ENCODE data around the gene RNF13.

Gene RNF13

GRCh38 chr3:149895769-149896168 is 82.8 kb downstream of the RNF13 start:
- no peak for DNase-seq (ENCODE audit: extremely low read depth, low read depth)

DNA sequence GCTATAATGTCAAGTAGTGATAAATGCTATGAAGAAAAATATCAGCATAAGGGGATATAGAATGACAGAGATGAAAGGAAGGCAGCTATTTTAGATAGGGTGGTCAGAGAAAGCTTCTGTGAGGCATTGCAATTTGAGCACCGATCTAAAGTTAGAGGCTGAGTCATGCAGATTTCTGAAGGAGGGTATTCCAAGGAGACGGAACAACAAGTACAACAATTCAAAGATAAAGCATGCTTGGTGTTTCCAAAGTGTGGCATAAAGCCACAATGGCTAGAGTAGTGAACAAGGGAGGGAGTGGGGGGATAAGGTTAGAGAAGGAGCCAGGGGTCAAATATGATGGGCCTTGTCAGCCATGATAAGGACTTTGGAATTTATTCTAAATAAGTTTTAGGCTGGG is 85.8 kb downstream of the RNF13 start:
- DNase-seq (ENCODE audit: extremely low read depth, low read depth) = no peak
- no peak for TF ChIP-seq CTCF (IDR thresholded peaks at IDR 0.05; ENCODE audit: low read depth, low read length)

More at GRCh38 chr3:149895769-149896168, 82.8 kb downstream of the RNF13 start:
- TF ChIP-seq CTCF (IDR thresholded peaks at IDR 0.05; ENCODE audit: low read depth, low read length) = no peak

DNA sequence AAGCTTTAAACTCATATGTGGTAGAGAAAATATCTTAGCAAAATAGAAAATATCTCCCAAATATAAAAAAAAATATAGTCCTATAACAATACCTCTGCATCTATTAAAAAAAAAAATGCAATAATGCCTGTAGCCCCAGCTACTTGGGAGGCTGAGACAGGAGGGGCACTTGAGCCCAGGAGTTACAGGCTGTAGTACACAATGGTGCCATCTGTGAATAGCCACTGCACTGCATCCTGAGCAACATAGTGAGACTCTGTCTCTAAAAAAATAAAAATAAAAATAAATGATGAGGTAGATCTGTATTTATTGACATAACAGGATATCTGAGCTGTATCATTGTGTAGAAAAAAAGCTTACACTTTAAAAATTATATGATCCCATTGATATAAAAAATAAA is 87.3 kb downstream of the RNF13 start:
- DNase-seq (ENCODE audit: extremely low read depth, low read depth) = no peak
- TF ChIP-seq CTCF (IDR thresholded peaks at IDR 0.05; ENCODE audit: low read depth, low read length) = no peak

DNA sequence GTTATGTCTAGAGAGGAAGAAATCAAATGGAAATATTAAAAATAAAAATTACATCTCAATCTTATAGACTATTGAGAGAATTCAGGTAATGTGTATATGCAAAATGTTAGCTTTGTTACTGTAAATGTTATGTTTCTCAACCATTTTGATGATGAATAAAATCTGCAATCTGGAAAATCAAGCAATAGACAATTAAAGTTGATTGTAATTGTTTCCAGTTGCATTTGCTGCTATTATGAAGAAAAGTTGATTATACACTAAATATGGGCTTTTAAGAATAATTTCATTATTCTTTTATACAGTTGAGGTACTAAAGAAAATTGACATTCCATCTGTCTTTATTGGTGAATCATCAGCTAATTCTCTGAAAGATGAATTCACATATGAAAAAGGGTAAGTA is 88.8 kb downstream of the RNF13 start:
- DNase-seq (ENCODE audit: extremely low read depth, low read depth) = no peak
- no peak for TF ChIP-seq CTCF (IDR thresholded peaks at IDR 0.05; ENCODE audit: low read depth, low read length)

GRCh38 chr3:149902498-149903139 is 89.6 kb downstream of the RNF13 start:
- peak; percentile 8 for TF ChIP-seq CTCF (IDR thresholded peaks at IDR 0.05; ENCODE audit: low read depth, low read length)
- DNase-seq (ENCODE audit: extremely low read depth, low read depth) = no peak

DNA sequence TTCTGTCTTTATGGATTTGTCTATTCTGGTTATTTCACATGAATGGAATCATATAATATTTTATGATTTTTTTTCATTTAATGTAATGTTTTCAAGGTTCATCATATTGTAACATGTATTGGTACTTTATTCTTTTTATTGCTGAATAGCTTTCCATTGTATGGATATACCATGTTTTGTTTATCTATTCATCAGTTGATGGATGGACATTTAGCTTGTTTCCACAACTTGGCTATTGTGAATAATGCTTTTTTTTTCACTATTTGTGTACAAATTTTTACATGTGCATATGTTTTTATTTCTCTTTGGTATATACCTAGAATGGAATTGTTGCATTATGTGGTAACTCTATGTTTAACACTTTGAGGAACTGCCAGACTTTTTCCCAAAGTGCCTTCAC is 93.0 kb downstream of the RNF13 start:
- no peak for DNase-seq (ENCODE audit: extremely low read depth, low read depth)
- TF ChIP-seq CTCF (IDR thresholded peaks at IDR 0.05; ENCODE audit: low read depth, low read length) = no peak

- no peak for TF ChIP-seq CTCF (IDR thresholded peaks at IDR 0.05; ENCODE audit: low read depth, low read length)
- no peak for DNase-seq (ENCODE audit: extremely low read depth, low read depth)
Observed at GRCh38 chr3:149908424-149908957, 95.5 kb downstream of the RNF13 start.

Data from AG09319 (cell line).